ENCODE data around the gene PLCG2. TPM values are rescaled to one million over a fixed set of nuclear protein-coding genes. Genes with fewer than 3 reads are reported as not detected.

Gene PLCG2
- total RNA-seq, 1 donor: 0.43 TPM

- peak; percentile 60 for TF ChIP-seq CTCF (IDR thresholded peaks at IDR 0.05; ENCODE audit: insufficient read depth, low read depth, low read length)
- DNase-seq (ENCODE audit: low read depth): peak; percentile 75
- H3K4me3 ChIP-seq (ENCODE audit: low read depth, low read length): no peak overlapping the region
Observed at GRCh38 chr16:81940781-81941560, 161.9 kb downstream of the PLCG2 start.

GRCh38 chr16:81942007-81942601 lies 163.0 kb downstream of the PLCG2 start:
- no peak for TF ChIP-seq CTCF (IDR thresholded peaks at IDR 0.05; ENCODE audit: insufficient read depth, low read depth, low read length)
- no peak for DNase-seq (ENCODE audit: low read depth)
- H3K4me3 ChIP-seq (ENCODE audit: low read depth, low read length): no peak overlapping the region

GRCh38 chr16:81945665-81946064 lies 166.6 kb downstream of the PLCG2 start:
- DNase-seq (ENCODE audit: low read depth): peak; percentile 11
- no peak overlapping the region for H3K4me3 ChIP-seq (ENCODE audit: low read depth, low read length)
- no peak for TF ChIP-seq CTCF (IDR thresholded peaks at IDR 0.05; ENCODE audit: insufficient read depth, low read depth, low read length)

GRCh38 chr16:81946206-81946605 lies 167.1 kb downstream of the PLCG2 start:
- TF ChIP-seq CTCF (IDR thresholded peaks at IDR 0.05; ENCODE audit: insufficient read depth, low read depth, low read length): no peak
- peak; percentile 21 for DNase-seq (ENCODE audit: low read depth)
- no peak overlapping the region for H3K4me3 ChIP-seq (ENCODE audit: low read depth, low read length)

GRCh38 chr16:81951564-81951963 lies 172.5 kb downstream of the PLCG2 start:
- no peak for DNase-seq (ENCODE audit: low read depth)
- TF ChIP-seq CTCF (IDR thresholded peaks at IDR 0.05; ENCODE audit: insufficient read depth, low read depth, low read length): no peak
- H3K4me3 ChIP-seq (ENCODE audit: low read depth, low read length): no peak overlapping the region

GRCh38 chr16:81956213-81956948 lies 177.3 kb downstream of the PLCG2 start:
- TF ChIP-seq CTCF (IDR thresholded peaks at IDR 0.05; ENCODE audit: insufficient read depth, low read depth, low read length): no peak
- peak; percentile 30 for DNase-seq (ENCODE audit: low read depth)

More at GRCh38 chr16:81956213-81956948, 177.3 kb downstream of the PLCG2 start:
- no peak overlapping the region for H3K4me3 ChIP-seq (ENCODE audit: low read depth, low read length)

Measured in fibroblast of villous mesenchyme (primary cell).